SK-N-SH treated with all-trans-retinoic acid at 6 μM for 48 hours (cell line): ENCODE results near the gene GTF2E1.
"Not testable (repeated sequence)": the region's sequence is repeated elsewhere in the genome, so short reads cannot be mapped to it uniquely, and the experiment has no call there.

ENCODE experiments used
- ATAC-seq: fragments of 200-7000 bp; cut with Tn5 transposase; 3 replicates; pipeline ENCODE4 v1.9.1; 2020; ENCODE audit warnings: mild to moderate bottlenecking, moderate library complexity
- ARNTL ChIP-seq: fragments of 450-650 bp; formaldehyde crosslinking; IDR thresholded peaks from 2 replicates; pipeline ENCODE4 v1.5.0; 2020; ENCODE audit warnings: low read depth, mild to moderate bottlenecking, moderate library complexity, borderline replicate concordance
- CREB5 ChIP-seq: fragments of 250-450 bp; sonication (Bioruptor Pico); IDR thresholded peaks from 2 replicates; pipeline ENCODE4 v1.5.1; 2020; ENCODE audit warnings: low read depth, mild to moderate bottlenecking, moderate library complexity
- CSDC2 ChIP-seq: fragments of 250-450 bp; sonication (Bioruptor Pico); IDR thresholded peaks from 2 replicates; pipeline ENCODE4 v1.5.0; 2020; ENCODE audit warnings: mild to moderate bottlenecking, moderate library complexity
- CSRNP3 ChIP-seq: fragments of 250-450 bp; sonication (Bioruptor Pico); IDR thresholded peaks from 2 replicates; pipeline ENCODE4 v1.5.1; 2021; ENCODE audit warnings: mild to moderate bottlenecking, moderate library complexity
- ESRRG ChIP-seq: fragments of 250-450 bp; sonication (Bioruptor Pico); IDR thresholded peaks from 2 replicates; pipeline ENCODE4 v1.6.1; 2021; ENCODE audit warnings: mild to moderate bottlenecking
- GLIS3 ChIP-seq: fragments of 250-450 bp; sonication (Bioruptor Pico); IDR thresholded peaks from 2 replicates; pipeline ENCODE4 v1.5.0; 2020; ENCODE audit warnings: mild to moderate bottlenecking, moderate library complexity
- ISL1 ChIP-seq: fragments of 250-450 bp; sonication (Bioruptor Pico); IDR thresholded peaks from 2 replicates; pipeline ENCODE4 v2.1.2; 2022; ENCODE audit warnings: mild to moderate bottlenecking, moderate library complexity
- OSR1 ChIP-seq: fragments of 250-450 bp; sonication (Bioruptor Pico); IDR thresholded peaks from 2 replicates; pipeline ENCODE4 v1.8.0; 2022; ENCODE audit warnings: moderate library complexity, mild to moderate bottlenecking, inconsistent platforms
- PATZ1 ChIP-seq: fragments of 250-450 bp; sonication (Bioruptor Pico); IDR thresholded peaks from 2 replicates; pipeline ENCODE4 v1.8.0; 2020; ENCODE audit warnings: mild to moderate bottlenecking, moderate library complexity, borderline replicate concordance
- PPARA ChIP-seq: fragments of 250-450 bp; sonication (Bioruptor Pico); IDR thresholded peaks from 2 replicates; pipeline ENCODE4 v1.5.0; 2020; ENCODE audit warnings: mild to moderate bottlenecking, borderline replicate concordance
- RARB ChIP-seq: fragments of 250-450 bp; sonication (Bioruptor Pico); IDR thresholded peaks from 2 replicates; pipeline ENCODE4 v1.8.0; 2021; ENCODE audit warnings: mild to moderate bottlenecking, moderate library complexity
- SNAI2 ChIP-seq: fragments of 250-450 bp; sonication (Bioruptor Pico); IDR thresholded peaks from 2 replicates; pipeline ENCODE4 v1.5.0; 2020; ENCODE audit warnings: mild to moderate bottlenecking, moderate library complexity
- TCF4 ChIP-seq: fragments of 250-450 bp; sonication (Bioruptor Pico); IDR thresholded peaks from 2 replicates; pipeline ENCODE4 v1.8.0; 2021; ENCODE audit warnings: mild to moderate bottlenecking, moderate library complexity, borderline replicate concordance
- TSHZ2 ChIP-seq: fragments of 250-450 bp; sonication (Bioruptor Pico); IDR thresholded peaks from 2 replicates; pipeline ENCODE4 v1.5.0; 2020; ENCODE audit warnings: mild to moderate bottlenecking, moderate library complexity
- ZC3H10 ChIP-seq: fragments of 250-450 bp; sonication (Bioruptor Pico); IDR thresholded peaks from 2 replicates; pipeline ENCODE4 v1.5.1; 2021; ENCODE audit warnings: mild to moderate bottlenecking, moderate library complexity
- ZFP30 ChIP-seq: fragments of 450-650 bp; formaldehyde crosslinking; IDR thresholded peaks from 2 replicates; pipeline ENCODE4 v1.5.0; 2022; ENCODE audit warnings: mild to moderate bottlenecking, moderate library complexity
- ZNF565 ChIP-seq: fragments of 450-650 bp; formaldehyde crosslinking; conservative IDR thresholded peaks from 2 replicates; pipeline ENCODE4 v1.5.0; 2020; ENCODE audit warnings: low read depth, mild to moderate bottlenecking, moderate library complexity
- ZNF70 ChIP-seq: fragments of 450-650 bp; formaldehyde crosslinking; IDR thresholded peaks from 2 replicates; pipeline ENCODE4 v1.5.0; 2020; ENCODE audit warnings: mild to moderate bottlenecking, moderate library complexity
- ZNF8 ChIP-seq: fragments of 450-650 bp; formaldehyde crosslinking; IDR thresholded peaks from 2 replicates; pipeline ENCODE4 v1.5.0; 2020; ENCODE audit warnings: mild to moderate bottlenecking, moderate library complexity
- TF ChIP-seq, protein P1 (sequence below): fragments of 250-450 bp; sonication (Bioruptor Pico); IDR thresholded peaks from 2 replicates; pipeline ENCODE4 v1.8.0; 2021; ENCODE audit warnings: low read depth, mild to moderate bottlenecking, moderate library complexity, borderline replicate concordance

The GTF2E1 gene

DNA sequence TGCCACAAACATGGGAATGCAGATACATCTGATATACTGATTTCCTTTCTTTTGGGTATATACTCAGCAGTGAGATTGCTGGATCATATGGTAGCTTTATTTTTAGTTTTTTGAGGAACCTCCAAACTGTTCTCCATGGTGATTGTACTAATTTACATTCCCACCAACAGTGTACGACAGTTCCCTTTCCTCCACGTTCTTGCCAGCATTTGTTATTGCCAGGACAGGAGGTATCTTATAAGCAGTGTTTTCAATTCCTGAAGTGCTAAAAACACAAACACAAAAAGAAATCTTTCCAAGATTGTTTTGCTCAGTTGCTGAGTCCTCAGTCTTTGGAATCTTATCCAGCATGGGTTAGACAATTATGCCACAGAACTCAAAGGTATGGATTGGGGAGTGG lies 13.5 kb downstream of the GTF2E1 start:
- ATAC-seq = no peak
- TF ChIP-seq ZNF8 (no peak), ARNTL (CRISPR knock-in tag) (no peak), CSRNP3 (CRISPR knock-in tag) (no peak), TCF4 (no peak), GLIS3 (CRISPR knock-in tag) (no peak), RARB (no peak), SNAI2 (CRISPR knock-in tag) (no peak)

DNA sequence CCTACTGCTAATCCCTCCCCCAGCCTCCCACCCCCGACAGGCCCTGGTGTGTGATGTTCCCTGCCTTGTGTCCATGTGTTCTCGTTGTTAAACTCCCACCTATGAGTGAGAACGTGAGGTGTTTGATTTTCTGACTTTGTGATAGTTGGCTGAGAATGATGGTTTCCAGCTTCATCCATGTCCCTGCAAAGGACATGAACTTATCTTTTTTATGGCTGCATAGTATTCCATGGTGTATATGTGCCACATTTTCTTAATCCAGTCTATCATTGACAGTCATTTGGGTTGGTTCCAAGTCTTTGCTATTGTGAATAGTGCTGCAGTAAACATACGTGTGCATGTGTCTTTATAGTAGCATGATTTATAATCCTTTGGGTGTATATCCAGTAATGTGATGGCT lies 16.0 kb downstream of the GTF2E1 start:
- ATAC-seq = not testable (repeated sequence)

DNA sequence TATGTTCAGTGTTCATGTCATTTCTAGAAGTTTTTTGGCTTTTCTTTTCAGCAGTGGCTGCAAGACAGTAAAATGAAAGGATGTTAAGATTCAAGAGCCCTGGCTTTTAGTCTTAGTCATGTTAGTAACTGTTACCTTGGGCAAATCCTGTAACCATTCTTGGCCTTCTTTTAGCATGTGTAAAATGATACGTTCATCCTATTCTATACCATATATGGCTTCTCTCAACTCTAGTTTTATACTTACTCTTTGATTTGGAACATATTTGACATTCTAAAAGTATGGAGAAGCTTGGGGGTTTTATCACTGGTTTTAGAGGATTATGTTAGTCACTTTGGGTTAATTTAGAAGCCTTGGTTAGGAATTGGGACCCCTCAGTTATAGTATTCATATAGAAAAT lies 20.1 kb downstream of the GTF2E1 start:
- peak; percentile 92 for ATAC-seq
- TF ChIP-seq ZNF8 (no peak), ESRRG (CRISPR knock-in tag) (no peak), SNAI2 (CRISPR knock-in tag) (no peak), ZFP30 (no peak), ZC3H10 (CRISPR knock-in tag) (no peak), ZNF70 (CRISPR knock-in tag) (no peak), CREB5 (no peak), ZNF565 (CRISPR knock-in tag) (no peak), CSRNP3 (CRISPR knock-in tag) (no peak), ISL1 (CRISPR knock-in tag) (no peak), OSR1 (CRISPR knock-in tag) (no peak), TSHZ2 (no peak), CSDC2 (no peak), ARNTL (CRISPR knock-in tag) (no peak), GLIS3 (CRISPR knock-in tag) (no peak), PATZ1 (no peak), PPARA (CRISPR knock-in tag) (no peak)
- TF ChIP-seq, protein P1, sequence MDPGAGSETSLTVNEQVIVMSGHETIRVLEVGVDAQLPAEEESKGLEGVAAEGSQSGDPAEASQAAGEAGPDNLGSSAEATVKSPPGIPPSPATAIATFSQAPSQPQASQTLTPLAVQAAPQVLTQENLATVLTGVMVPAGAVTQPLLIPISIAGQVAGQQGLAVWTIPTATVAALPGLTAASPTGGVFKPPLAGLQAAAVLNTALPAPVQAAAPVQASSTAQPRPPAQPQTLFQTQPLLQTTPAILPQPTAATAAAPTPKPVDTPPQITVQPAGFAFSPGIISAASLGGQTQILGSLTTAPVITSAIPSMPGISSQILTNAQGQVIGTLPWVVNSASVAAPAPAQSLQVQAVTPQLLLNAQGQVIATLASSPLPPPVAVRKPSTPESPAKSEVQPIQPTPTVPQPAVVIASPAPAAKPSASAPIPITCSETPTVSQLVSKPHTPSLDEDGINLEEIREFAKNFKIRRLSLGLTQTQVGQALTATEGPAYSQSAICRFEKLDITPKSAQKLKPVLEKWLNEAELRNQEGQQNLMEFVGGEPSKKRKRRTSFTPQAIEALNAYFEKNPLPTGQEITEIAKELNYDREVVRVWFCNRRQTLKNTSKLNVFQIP (CRISPR knock-in tag) = no peak
- TF ChIP-seq, all 23 proteins: peak for 0
